ENCODE results near the gene TOM1L1. TPM values are rescaled to one million over a fixed set of nuclear protein-coding genes. Genes with fewer than 3 reads are reported as not detected.

TOM1L1 gene
- polyA plus RNA-seq, 1 experiment = 37.8 TPM

DNA sequence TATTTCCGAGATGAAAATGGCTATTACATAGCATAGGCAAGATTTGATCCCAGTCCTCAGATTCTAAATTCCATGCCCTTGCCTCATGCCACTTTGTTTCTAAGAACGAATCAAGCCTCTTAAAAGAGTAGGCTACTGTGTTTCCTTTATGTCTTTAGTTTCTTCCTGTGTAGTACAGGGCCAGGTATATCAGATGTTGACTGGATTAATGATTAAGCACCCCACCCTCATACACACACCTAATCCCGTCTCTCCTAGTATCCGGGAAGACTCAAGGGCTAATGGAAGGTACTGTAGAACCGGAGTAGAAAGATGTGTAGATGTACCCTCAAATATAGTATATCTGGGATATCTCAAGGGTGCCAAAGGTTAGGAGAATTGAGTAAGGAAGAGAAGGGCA, 6.7 kb downstream of the TOM1L1 start:
- Histone ChIP-seq H3K4me3 (ENCODE audit: low read depth, low read length) (no peak overlapping the region), H3K9me3 (ENCODE audit: control insufficient read depth, insufficient read depth, low read length) (no peaks in the 10 kb centered on the region), H3K27ac (ENCODE audit: low read depth, low read length) (no peak overlapping the region), H3K27me3 (ENCODE audit: control insufficient read depth, insufficient read depth, low read length) (no peaks in the 10 kb centered on the region)
- TF ChIP-seq, protein P1, sequence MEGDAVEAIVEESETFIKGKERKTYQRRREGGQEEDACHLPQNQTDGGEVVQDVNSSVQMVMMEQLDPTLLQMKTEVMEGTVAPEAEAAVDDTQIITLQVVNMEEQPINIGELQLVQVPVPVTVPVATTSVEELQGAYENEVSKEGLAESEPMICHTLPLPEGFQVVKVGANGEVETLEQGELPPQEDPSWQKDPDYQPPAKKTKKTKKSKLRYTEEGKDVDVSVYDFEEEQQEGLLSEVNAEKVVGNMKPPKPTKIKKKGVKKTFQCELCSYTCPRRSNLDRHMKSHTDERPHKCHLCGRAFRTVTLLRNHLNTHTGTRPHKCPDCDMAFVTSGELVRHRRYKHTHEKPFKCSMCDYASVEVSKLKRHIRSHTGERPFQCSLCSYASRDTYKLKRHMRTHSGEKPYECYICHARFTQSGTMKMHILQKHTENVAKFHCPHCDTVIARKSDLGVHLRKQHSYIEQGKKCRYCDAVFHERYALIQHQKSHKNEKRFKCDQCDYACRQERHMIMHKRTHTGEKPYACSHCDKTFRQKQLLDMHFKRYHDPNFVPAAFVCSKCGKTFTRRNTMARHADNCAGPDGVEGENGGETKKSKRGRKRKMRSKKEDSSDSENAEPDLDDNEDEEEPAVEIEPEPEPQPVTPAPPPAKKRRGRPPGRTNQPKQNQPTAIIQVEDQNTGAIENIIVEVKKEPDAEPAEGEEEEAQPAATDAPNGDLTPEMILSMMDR (IDR thresholded peaks at IDR 0.05; ENCODE audit: low read depth, low read length) = no peak
- ChIA-PET POLR2A (no interaction called here), CTCF (no interaction called here)
- no peak for DNase-seq (ENCODE audit: low read depth, low spot score)

DNA sequence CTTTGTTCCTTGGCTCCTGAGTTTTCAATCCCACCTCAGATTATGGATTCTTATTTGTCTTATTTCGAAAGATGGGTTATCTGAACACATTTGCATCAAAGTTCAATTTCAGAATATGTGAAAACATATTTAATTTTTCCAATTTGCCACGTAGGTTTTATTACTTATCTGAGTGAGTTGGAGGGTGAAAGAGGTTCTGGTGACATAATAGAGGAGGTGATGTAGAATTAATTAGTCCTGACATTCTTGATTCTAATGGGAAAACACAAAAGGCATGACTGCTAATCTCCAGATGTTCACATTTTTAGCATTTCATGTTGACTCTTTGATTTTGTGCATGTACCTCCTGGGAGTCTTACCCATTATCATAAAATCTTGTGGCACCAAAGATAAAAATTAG, 9.1 kb downstream of the TOM1L1 start:
- POLR2A ChIA-PET = no interaction called here
- DNase-seq (ENCODE audit: low read depth, low spot score) = no peak

DNA sequence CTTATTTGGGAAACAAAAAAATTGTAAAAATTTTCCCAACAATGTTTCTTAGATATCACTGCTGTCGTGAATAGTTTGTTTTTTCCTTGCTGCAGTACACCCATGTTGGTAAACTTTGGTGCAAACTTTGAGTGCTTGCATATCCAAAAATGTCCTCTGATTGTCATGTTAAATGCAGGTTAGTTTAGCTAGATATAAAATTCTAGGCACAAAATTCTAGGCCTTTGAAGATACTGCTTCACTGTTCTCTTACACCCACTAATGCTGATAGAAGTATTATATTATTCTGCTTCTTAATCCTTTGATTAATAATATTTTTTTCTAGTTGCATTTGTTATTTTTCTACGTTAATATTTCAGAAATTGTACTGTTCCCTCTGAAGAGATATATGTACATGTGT, 16.1 kb downstream of the TOM1L1 start:
- TF ChIP-seq, protein P1 (IDR thresholded peaks at IDR 0.05; ENCODE audit: low read depth, low read length) = no peak
- Histone ChIP-seq H3K27ac (ENCODE audit: low read depth, low read length) (no peak overlapping the region), H3K4me3 (ENCODE audit: low read depth, low read length) (no peak overlapping the region), H3K27me3 (ENCODE audit: control insufficient read depth, insufficient read depth, low read length) (no peaks in the 10 kb centered on the region), H3K9me3 (ENCODE audit: control insufficient read depth, insufficient read depth, low read length) (no peaks in the 10 kb centered on the region)
- DNase-seq (ENCODE audit: low read depth, low spot score) = no peak
- ChIA-PET POLR2A (no interaction called here), CTCF (no interaction called here)

More for the DNA sequence above, 9.1 kb downstream of the TOM1L1 start:
- no peaks in the 10 kb centered on the region for H3K27me3 ChIP-seq (ENCODE audit: control insufficient read depth, insufficient read depth, low read length)
- H3K4me3 ChIP-seq (ENCODE audit: low read depth, low read length) = no peak overlapping the region
- TF ChIP-seq, protein P1 (IDR thresholded peaks at IDR 0.05; ENCODE audit: low read depth, low read length) = no peak
- H3K27ac ChIP-seq (ENCODE audit: low read depth, low read length) = no peak overlapping the region
- no peaks in the 10 kb centered on the region for H3K9me3 ChIP-seq (ENCODE audit: control insufficient read depth, insufficient read depth, low read length)
- CTCF ChIA-PET = no interaction called here

DNA sequence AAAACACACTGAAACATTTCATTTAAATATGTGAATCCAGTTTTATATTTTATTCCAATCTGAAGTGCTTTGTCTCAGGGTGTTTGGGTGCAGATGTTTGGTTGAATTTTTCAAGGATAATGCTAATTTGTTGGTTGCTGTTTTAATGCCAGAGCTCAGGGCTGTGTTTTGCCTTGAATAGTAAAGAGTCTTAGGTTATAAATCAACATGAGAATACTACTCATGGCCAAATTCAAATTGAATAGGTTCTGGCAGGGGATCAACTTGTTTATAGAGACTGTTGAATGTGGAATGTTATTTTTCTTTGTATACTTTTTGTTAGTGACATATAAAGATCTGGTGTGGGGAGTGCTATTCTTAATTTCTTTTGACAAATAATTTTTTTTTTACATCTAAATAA, 18.8 kb downstream of the TOM1L1 start:
- CTCF ChIA-PET = no interaction called here
- no peak for DNase-seq (ENCODE audit: low read depth, low spot score)
- no peak overlapping the region for H3K4me3 ChIP-seq (ENCODE audit: low read depth, low read length)
- H3K27ac ChIP-seq (ENCODE audit: low read depth, low read length) = no peak overlapping the region
- no peaks in the 10 kb centered on the region for H3K27me3 ChIP-seq (ENCODE audit: control insufficient read depth, insufficient read depth, low read length)
- POLR2A ChIA-PET = no interaction called here
- no peaks in the 10 kb centered on the region for H3K9me3 ChIP-seq (ENCODE audit: control insufficient read depth, insufficient read depth, low read length)
- TF ChIP-seq, protein P1 (IDR thresholded peaks at IDR 0.05; ENCODE audit: low read depth, low read length) = no peak

DNA sequence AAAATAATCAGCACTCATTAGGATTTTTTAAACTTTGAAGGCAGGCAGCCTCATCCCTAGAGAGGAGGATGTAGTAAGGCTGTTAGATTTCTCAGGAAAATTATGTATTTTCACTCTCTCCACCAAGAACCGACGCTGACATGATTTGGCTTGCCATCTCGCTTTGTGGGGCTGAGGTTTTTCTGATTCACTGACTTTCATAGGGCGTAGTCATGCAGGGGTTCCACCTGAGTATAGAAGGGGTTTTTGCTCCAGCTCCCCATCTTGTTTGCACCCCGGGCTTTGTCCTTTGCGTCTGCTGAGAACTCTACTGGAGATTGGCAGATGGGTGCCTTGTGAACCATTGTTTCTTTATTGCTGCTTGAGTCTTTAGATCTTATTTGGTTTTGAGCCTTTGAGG, 20.2 kb downstream of the TOM1L1 start:
- H3K27me3 ChIP-seq (ENCODE audit: control insufficient read depth, insufficient read depth, low read length) = no peaks in the 10 kb centered on the region
- H3K27ac ChIP-seq (ENCODE audit: low read depth, low read length) = no peak overlapping the region
- H3K4me3 ChIP-seq (ENCODE audit: low read depth, low read length) = no peak overlapping the region
- ChIA-PET POLR2A (no interaction called here), CTCF (no interaction called here)
- no peaks in the 10 kb centered on the region for H3K9me3 ChIP-seq (ENCODE audit: control insufficient read depth, insufficient read depth, low read length)
- TF ChIP-seq, protein P1 (IDR thresholded peaks at IDR 0.05; ENCODE audit: low read depth, low read length) = no peak
- DNase-seq (ENCODE audit: low read depth, low spot score) = no peak
